ENCODE measurements around the gene TAF4B. TPM values are rescaled to one million over a fixed set of nuclear protein-coding genes. Genes with fewer than 3 reads are reported as not detected.

The TAF4B gene
- total RNA-seq, 1 donor from 2014 or later = 3.2 TPM

- Histone ChIP-seq H3K27me3 (ENCODE audit: insufficient read depth, low read length) (no peaks in the 10 kb centered on the region), H3K9me3 (ENCODE audit: insufficient read depth, low read depth, low read length) (no peaks in the 10 kb centered on the region), H3K4me1 (ENCODE audit: insufficient read depth, low read length) (no peaks in the 10 kb centered on the region), H4K20me1 (ENCODE audit: insufficient read depth, low read length) (no peaks in the 10 kb centered on the region), H3K79me2 (ENCODE audit: insufficient read depth, low read length) (no peaks in the 10 kb centered on the region), H3K27ac (ENCODE audit: low read depth, low read length) (no peak overlapping the region), H3K4me2 (ENCODE audit: low read length) (no peak overlapping the region), H3K9ac (ENCODE audit: low read length) (no peak overlapping the region), H3K36me3 (ENCODE audit: insufficient read depth, low read length) (no peaks in the 10 kb centered on the region), H2AFZ (ENCODE audit: low read depth, low read length) (no peak overlapping the region), H3K4me3 (ENCODE audit: insufficient read depth, low read depth, low read length) (no peak overlapping the region)
- H3K36me3 Mint-ChIP-seq (ENCODE audit: low read depth, unreplicated experiment) = no peaks in the 10 kb centered on the region
- H3K27me3 Mint-ChIP-seq (ENCODE audit: low read depth, unreplicated experiment) = no peaks in the 10 kb centered on the region
- H3K4me1 Mint-ChIP-seq (ENCODE audit: low read depth, unreplicated experiment) = peaks cover 4% of the 10 kb centered on the region
- no peak overlapping the region for H3K4me3 Mint-ChIP-seq (ENCODE audit: unreplicated experiment)
- DNase-seq (ENCODE audit: low read depth) (no peak), FAIRE-seq (peak; percentile 34)
- H3K27ac Mint-ChIP-seq (ENCODE audit: unreplicated experiment) = no peak overlapping the region
- TF ChIP-seq CTCF (IDR thresholded peaks at IDR 0.05; ENCODE audit: insufficient read depth, low read depth, low read length) = no peak
- TF ChIP-seq EZH2 (IDR thresholded peaks at IDR 0.05; ENCODE audit: insufficient read depth, low read length) = no peak
- H3K9me3 Mint-ChIP-seq (ENCODE audit: unreplicated experiment) = no peaks in the 10 kb centered on the region
Measured at GRCh38 chr18:26304511-26304910, 78.3 kb downstream of the TAF4B start.

GRCh38 chr18:26307161-26307773, 81.0 kb downstream of the TAF4B start:
- Histone ChIP-seq H3K27ac (ENCODE audit: low read depth, low read length) (no peak overlapping the region), H2AFZ (ENCODE audit: low read depth, low read length) (no peak overlapping the region), H3K9ac (ENCODE audit: low read length) (no peak overlapping the region), H4K20me1 (ENCODE audit: insufficient read depth, low read length) (no peaks in the 10 kb centered on the region), H3K79me2 (ENCODE audit: insufficient read depth, low read length) (no peaks in the 10 kb centered on the region), H3K36me3 (ENCODE audit: insufficient read depth, low read length) (no peaks in the 10 kb centered on the region), H3K4me1 (ENCODE audit: insufficient read depth, low read length) (no peaks in the 10 kb centered on the region), H3K4me3 (ENCODE audit: insufficient read depth, low read depth, low read length) (no peak overlapping the region), H3K27me3 (ENCODE audit: insufficient read depth, low read length) (no peaks in the 10 kb centered on the region), H3K4me2 (ENCODE audit: low read length) (no peak overlapping the region), H3K9me3 (ENCODE audit: insufficient read depth, low read depth, low read length) (no peaks in the 10 kb centered on the region)
- peaks cover 2% of the 10 kb centered on the region for H3K4me1 Mint-ChIP-seq (ENCODE audit: low read depth, unreplicated experiment)
- DNase-seq (ENCODE audit: low read depth) (peak; percentile 26), FAIRE-seq (no peak)
- no peaks in the 10 kb centered on the region for H3K27me3 Mint-ChIP-seq (ENCODE audit: low read depth, unreplicated experiment)
- no peak overlapping the region for H3K27ac Mint-ChIP-seq (ENCODE audit: unreplicated experiment)
- H3K36me3 Mint-ChIP-seq (ENCODE audit: low read depth, unreplicated experiment) = no peaks in the 10 kb centered on the region
- TF ChIP-seq EZH2 (IDR thresholded peaks at IDR 0.05; ENCODE audit: insufficient read depth, low read length) = no peak
- TF ChIP-seq CTCF (IDR thresholded peaks at IDR 0.05; ENCODE audit: insufficient read depth, low read depth, low read length) = peak; percentile 70
- no peak overlapping the region for H3K4me3 Mint-ChIP-seq (ENCODE audit: unreplicated experiment)
- H3K9me3 Mint-ChIP-seq (ENCODE audit: unreplicated experiment) = no peaks in the 10 kb centered on the region

GRCh38 chr18:26309281-26309680, 83.0 kb downstream of the TAF4B start:
- no peak overlapping the region for H3K27ac Mint-ChIP-seq (ENCODE audit: unreplicated experiment)
- no peak for FAIRE-seq

More at GRCh38 chr18:26309281-26309680, 83.0 kb downstream of the TAF4B start:
- DNase-seq (ENCODE audit: low read depth) = peak; percentile 34
- no peak overlapping the region for H3K9ac ChIP-seq (ENCODE audit: low read length)
- H3K27ac ChIP-seq (ENCODE audit: low read depth, low read length) = no peak overlapping the region
- no peaks in the 10 kb centered on the region for H3K27me3 ChIP-seq (ENCODE audit: insufficient read depth, low read length)
- Mint-ChIP-seq H3K27me3 (ENCODE audit: low read depth, unreplicated experiment) (no peaks in the 10 kb centered on the region), H3K4me1 (ENCODE audit: low read depth, unreplicated experiment) (peaks cover 2% of the 10 kb centered on the region), H3K9me3 (ENCODE audit: unreplicated experiment) (no peaks in the 10 kb centered on the region), H3K36me3 (ENCODE audit: low read depth, unreplicated experiment) (no peaks in the 10 kb centered on the region), H3K4me3 (ENCODE audit: unreplicated experiment) (no peak overlapping the region)
- no peaks in the 10 kb centered on the region for H3K36me3 ChIP-seq (ENCODE audit: insufficient read depth, low read length)
- no peaks in the 10 kb centered on the region for H3K9me3 ChIP-seq (ENCODE audit: insufficient read depth, low read depth, low read length)
- no peak overlapping the region for H3K4me2 ChIP-seq (ENCODE audit: low read length)
- no peaks in the 10 kb centered on the region for H3K4me1 ChIP-seq (ENCODE audit: insufficient read depth, low read length)
- TF ChIP-seq CTCF (IDR thresholded peaks at IDR 0.05; ENCODE audit: insufficient read depth, low read depth, low read length) (no peak), EZH2 (IDR thresholded peaks at IDR 0.05; ENCODE audit: insufficient read depth, low read length) (no peak)
- H3K4me3 ChIP-seq (ENCODE audit: insufficient read depth, low read depth, low read length) = no peak overlapping the region
- H2AFZ ChIP-seq (ENCODE audit: low read depth, low read length) = no peak overlapping the region
- H4K20me1 ChIP-seq (ENCODE audit: insufficient read depth, low read length) = no peaks in the 10 kb centered on the region
- no peaks in the 10 kb centered on the region for H3K79me2 ChIP-seq (ENCODE audit: insufficient read depth, low read length)
